K562 (cell line): ENCODE data around the gene DNAJC6. TPM values are rescaled to one million over a fixed set of nuclear protein-coding genes. Genes with fewer than 3 reads are reported as not detected.
A peak's percentile ranks its signal among the peaks of the same experiment; 100 is the strongest.

ENCODE experiments used
- CBFA2T3 ChIP-seq: fragments of 450-650 bp; IDR thresholded peaks from 2 replicates; pipeline ENCODE4 v1.6.1; 2017
- DEAF1 ChIP-seq: fragments of 450-650 bp; formaldehyde crosslinking; IDR thresholded peaks from 2 replicates; pipeline ENCODE4 v1.4.0; 2020; ENCODE audit warnings: mild to moderate bottlenecking, moderate library complexity
- MCM5 ChIP-seq: fragments of 450-650 bp; IDR thresholded peaks from 2 replicates; pipeline ENCODE4 v1.6.1; 2016; ENCODE audit warnings: low read depth
- MNT ChIP-seq, 2 experiments: fragments of 450-650 bp; conservative IDR thresholded peaks; 2 replicates each; pipeline ENCODE4 v1.6.1; 2017; ENCODE audit warnings: mild to moderate bottlenecking in 2 of 2, moderate library complexity in 2 of 2
- PML ChIP-seq: IDR thresholded peaks from 2 replicates; pipeline ENCODE4 v1.6.1; 2012; ENCODE audit warnings: low read length, inconsistent platforms
- SMC3 ChIP-seq: conservative IDR thresholded peaks from 2 replicates; pipeline ENCODE4 v1.6.1; 2011; ENCODE audit warnings: low read depth, low read length, improper control_type of control experiment; ENCODE audit not compliant: insufficient read depth
- polyA plus RNA-seq, 8 experiments: library from polyadenylated mRNA; depleted of rRNA in 4 of 8; stranded (reverse) in 5 of 8; unstranded in 3 of 8; fragments of >200 nt; fragmentation: Nextera tagmentation in 2 of 8; fragmentation: Illumina TruSeq in 1 of 8; extraction: Ambion mirVana in 2 of 8; extraction: Trizol in 1 of 8; gene quantifications; 2 replicates each; pipeline versions ENCODE4 v1.2.1 to v1.2.3, GENCODE V29; 2011 to 2014; ENCODE audit warnings: inconsistent platforms in 1 of 8, missing spikeins in 1 of 8
- total RNA-seq, 7 experiments: library from RNA; depleted of rRNA in 6 of 7; stranded (reverse); fragments of >200 nt in 6 of 7; fragmentation: Illumina TruSeq in 2 of 7; extraction: Trizol in 2 of 7; gene quantifications; 2 replicates each; pipeline versions ENCODE4 v1.2.1 to v1.2.3, GENCODE V29; 2011 to 2021; ENCODE audit warnings: low replicate concordance in 1 of 7
- TF ChIP-seq, protein P1 (sequence below): fragments of 250-450 bp; sonication (Bioruptor Pico); IDR thresholded peaks from 2 replicates; pipeline ENCODE4 v1.8.0; 2022; ENCODE audit warnings: inconsistent platforms
- TF ChIP-seq, protein P2 (sequence below), 3 experiments: IDR thresholded peaks in 2 of 3; conservative IDR thresholded peaks in 1 of 3; 2 replicates each; pipeline ENCODE4 v1.5.1; 2011 to 2012; ENCODE audit warnings: low read length in 3 of 3, mild to moderate bottlenecking in 3 of 3, control low read depth in 2 of 3, improper control_type of control experiment in 1 of 3, inconsistent platforms in 1 of 3, low read depth in 1 of 3, mixed read lengths in 1 of 3, moderate library complexity in 1 of 3; ENCODE audit not compliant: insufficient read depth in 2 of 3

The DNAJC6 gene
- total and polyA plus RNA-seq, 9 of the 15 experiments (the other 6 are each of a cell fraction or from before 2014, with no cell fraction given): 6.7 to 78.7 (median 28.0) TPM

DNA sequence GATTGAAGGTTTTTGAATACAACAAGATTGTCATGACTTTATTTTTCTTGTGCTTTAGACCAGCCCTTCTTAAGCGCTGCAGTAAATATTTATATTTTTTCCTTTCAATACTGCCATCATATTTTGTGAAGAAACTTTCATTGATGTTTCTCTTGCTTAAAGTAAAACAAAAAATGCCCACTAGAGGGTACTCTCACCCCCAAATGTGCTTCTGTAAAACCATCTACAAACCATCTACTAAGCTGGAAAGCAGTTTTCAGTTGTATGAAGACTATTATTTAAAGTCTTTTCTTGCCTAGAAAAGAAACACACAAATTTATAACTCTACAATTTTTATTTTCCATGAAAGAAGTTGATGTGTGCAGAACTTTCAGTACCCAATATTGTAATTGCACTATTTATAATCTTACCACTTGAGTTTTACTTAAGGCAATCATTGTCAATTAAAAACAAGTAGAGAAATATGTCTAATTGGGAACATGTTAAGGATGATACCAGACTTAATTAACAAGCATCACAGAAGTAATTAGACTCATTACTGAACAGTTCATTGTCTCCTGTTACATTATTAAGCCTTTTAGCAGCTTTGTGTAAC lies 121.9 kb downstream of the DNAJC6 start (continued):
- TF ChIP-seq DEAF1 (CRISPR knock-in tag) (peak; percentile 68), MCM5 (no peak), MNT (conservative IDR thresholded peaks at IDR 0.05) (0 out of 4 replicates have a peak, but pooled peaks of 1 of the 2 experiments have one; percentile 18), PML (0 out of 2 replicates have a peak, but pooled peaks have one; percentile 2), SMC3 (peak; percentile 58), CBFA2T3 (no peak)
- TF ChIP-seq, protein P1, sequence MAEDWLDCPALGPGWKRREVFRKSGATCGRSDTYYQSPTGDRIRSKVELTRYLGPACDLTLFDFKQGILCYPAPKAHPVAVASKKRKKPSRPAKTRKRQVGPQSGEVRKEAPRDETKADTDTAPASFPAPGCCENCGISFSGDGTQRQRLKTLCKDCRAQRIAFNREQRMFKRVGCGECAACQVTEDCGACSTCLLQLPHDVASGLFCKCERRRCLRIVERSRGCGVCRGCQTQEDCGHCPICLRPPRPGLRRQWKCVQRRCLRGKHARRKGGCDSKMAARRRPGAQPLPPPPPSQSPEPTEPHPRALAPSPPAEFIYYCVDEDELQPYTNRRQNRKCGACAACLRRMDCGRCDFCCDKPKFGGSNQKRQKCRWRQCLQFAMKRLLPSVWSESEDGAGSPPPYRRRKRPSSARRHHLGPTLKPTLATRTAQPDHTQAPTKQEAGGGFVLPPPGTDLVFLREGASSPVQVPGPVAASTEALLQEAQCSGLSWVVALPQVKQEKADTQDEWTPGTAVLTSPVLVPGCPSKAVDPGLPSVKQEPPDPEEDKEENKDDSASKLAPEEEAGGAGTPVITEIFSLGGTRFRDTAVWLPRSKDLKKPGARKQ (CRISPR knock-in tag): no peak
- TF ChIP-seq, protein P2, sequence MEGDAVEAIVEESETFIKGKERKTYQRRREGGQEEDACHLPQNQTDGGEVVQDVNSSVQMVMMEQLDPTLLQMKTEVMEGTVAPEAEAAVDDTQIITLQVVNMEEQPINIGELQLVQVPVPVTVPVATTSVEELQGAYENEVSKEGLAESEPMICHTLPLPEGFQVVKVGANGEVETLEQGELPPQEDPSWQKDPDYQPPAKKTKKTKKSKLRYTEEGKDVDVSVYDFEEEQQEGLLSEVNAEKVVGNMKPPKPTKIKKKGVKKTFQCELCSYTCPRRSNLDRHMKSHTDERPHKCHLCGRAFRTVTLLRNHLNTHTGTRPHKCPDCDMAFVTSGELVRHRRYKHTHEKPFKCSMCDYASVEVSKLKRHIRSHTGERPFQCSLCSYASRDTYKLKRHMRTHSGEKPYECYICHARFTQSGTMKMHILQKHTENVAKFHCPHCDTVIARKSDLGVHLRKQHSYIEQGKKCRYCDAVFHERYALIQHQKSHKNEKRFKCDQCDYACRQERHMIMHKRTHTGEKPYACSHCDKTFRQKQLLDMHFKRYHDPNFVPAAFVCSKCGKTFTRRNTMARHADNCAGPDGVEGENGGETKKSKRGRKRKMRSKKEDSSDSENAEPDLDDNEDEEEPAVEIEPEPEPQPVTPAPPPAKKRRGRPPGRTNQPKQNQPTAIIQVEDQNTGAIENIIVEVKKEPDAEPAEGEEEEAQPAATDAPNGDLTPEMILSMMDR (IDR thresholded peaks at IDR 0.05 in 2 of 3, conservative IDR thresholded peaks at IDR 0.05 in 1 of 3; ENCODE audit: insufficient read depth in 2 of 3, low read depth in 1 of 3, low read length in 3 of 3): peak; percentile 43 to 70 (median 50); a peak in 4 of 6 replicates
